RWPE1 (cell line): ENCODE measurements around the gene BRSK2.

ENCODE experiments used
- CTCF ChIA-PET: fragments of 350-600 bp; sonication (Branson Sonifier 250); formaldehyde crosslinking; extraction: SDS; loops from one replicate; lab custom pipeline; 2021; lab: Yijun Ruan, JAX
- POLR2A ChIA-PET: fragments of 400-600 bp; formaldehyde crosslinking; extraction: SDS; loops from one replicate; lab custom pipeline; 2020; ENCODE audit warnings: antibody characterized with exemption; ENCODE audit not compliant: low non-redundant PET; lab: Yijun Ruan, JAX
- DNase-seq: peaks from one replicate; pipeline ENCODE4 v3.0.0; 2012; ENCODE audit warnings: low spot score
- H3K27ac ChIP-seq: fragments of 450-650 bp; 2 replicates; pipeline ENCODE4 v1.5.1; 2017
- CTCF ChIP-seq: fragments of 450-650 bp; conservative IDR thresholded peaks from 2 replicates; pipeline ENCODE4 v1.5.1; 2017; ENCODE audit warnings: low read depth, mild to moderate bottlenecking

BRSK2 gene

GRCh38 chr11:1460986-1461825 is 71.5 kb downstream of the BRSK2 start:
- TF ChIP-seq CTCF = no peak
- ChIA-PET CTCF (interaction anchor here (0.7 kb wide), 1 partner anchor 163 kb away, joined by 3 read pairs; no protein-coding TSS in a partner anchor), POLR2A (no interaction called here)
- no peak overlapping the region for H3K27ac ChIP-seq
- DNase-seq = no peak

DNA sequence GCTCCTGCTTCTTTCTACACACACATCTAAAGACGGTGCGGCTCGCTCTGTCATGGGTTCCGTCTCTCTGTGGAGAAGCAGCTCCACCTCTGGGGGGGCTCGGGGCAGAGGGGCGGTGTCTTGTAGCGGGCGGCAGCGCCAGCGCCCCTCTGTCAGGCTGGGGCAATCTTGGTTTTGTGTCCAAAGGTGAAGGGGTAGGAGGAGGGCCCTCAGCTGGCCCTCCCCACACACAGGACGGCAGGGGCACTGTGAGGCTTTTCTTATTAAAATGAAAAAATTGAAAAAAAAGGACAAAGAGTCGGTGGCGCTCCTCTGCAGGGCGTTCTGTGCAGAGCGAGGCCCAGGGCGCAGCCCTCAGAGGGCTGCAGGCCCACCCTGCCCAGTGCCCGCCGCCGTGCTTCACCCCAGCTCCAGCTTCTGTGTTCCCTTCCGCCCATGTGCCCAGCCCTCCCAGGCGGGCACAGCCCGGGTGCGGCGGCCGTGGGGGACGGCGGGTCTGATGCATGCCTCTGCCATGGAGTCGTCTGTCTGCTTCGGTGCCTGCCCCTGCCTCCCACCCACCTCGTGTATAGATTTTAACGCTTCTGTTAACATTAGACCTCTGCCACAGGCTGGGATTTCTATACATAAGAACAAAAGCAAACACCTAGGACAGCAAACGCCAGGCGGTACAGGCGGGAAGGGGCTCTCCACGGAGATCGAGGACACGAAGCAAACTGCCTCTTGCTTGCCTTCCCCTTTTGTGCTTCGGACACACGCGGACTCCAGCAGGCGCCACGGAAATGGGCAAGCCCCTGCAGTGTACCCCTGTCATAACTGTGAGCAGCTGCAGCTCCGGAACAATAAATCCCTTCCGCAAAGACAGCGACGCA is 72.3 kb downstream of the BRSK2 start:
- no peak overlapping the region for H3K27ac ChIP-seq
- no peak for DNase-seq
- no peak for TF ChIP-seq CTCF
- CTCF ChIA-PET = interaction anchor here (0.7 kb wide), 1 partner anchor 198 kb away, joined by 4 read pairs; no protein-coding TSS in a partner anchor
- POLR2A ChIA-PET = no interaction called here

DNA sequence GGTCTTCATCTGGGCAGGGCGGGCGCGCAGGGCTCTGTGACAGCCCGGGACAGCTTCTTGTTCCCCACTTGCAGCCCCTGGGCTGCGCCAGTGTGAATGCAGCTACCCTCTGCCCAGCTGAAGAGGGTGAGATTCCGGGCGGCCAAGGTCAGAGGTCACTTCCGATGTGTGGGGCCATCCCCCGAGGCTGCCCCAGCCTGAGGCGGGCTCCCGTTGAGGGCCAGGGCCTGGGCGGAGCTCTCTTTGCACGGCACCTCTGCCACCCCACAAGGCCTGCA is 72.9 kb downstream of the BRSK2 start:
- DNase-seq = no peak
- no peak for TF ChIP-seq CTCF
- no peak overlapping the region for H3K27ac ChIP-seq
- ChIA-PET POLR2A (no interaction called here), CTCF (interaction anchor here (0.7 to 1.8 kb wide), 2 partner anchors 9 to 198 kb away, joined by 4 to 5 read pairs; no protein-coding TSS in a partner anchor)

GRCh38 chr11:1463056-1463455 is 73.3 kb downstream of the BRSK2 start:
- ChIA-PET CTCF (interaction anchor here (0.7 to 1.8 kb wide), 2 partner anchors 9 to 197 kb away, joined by 4 to 5 read pairs; no protein-coding TSS in a partner anchor), POLR2A (no interaction called here)
- no peak overlapping the region for H3K27ac ChIP-seq
- DNase-seq = no peak
- TF ChIP-seq CTCF = no peak

DNA sequence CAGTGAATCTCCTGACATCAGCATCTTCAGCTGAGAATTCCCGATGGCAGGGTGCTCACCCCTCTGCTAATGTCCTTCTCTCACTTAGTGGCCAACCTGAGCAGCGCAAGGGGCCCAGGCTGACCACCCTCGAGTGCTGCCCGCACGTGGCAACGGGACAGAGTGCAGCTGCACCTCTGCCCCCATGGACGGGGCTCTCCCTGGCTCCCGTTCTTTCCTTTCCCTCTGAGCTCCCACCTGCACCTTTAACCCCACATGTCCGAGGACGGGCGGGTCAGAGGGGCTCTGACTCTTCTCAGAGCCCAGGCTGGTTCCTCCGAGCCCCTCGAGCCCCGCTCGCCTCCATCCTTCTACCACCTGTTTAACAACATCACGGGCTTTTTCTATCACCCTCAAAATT is 77.0 kb downstream of the BRSK2 start:
- DNase-seq = no peak
- ChIA-PET CTCF (no interaction called here), POLR2A (no interaction called here)
- H3K27ac ChIP-seq = no peak overlapping the region
- TF ChIP-seq CTCF = no peak

DNA sequence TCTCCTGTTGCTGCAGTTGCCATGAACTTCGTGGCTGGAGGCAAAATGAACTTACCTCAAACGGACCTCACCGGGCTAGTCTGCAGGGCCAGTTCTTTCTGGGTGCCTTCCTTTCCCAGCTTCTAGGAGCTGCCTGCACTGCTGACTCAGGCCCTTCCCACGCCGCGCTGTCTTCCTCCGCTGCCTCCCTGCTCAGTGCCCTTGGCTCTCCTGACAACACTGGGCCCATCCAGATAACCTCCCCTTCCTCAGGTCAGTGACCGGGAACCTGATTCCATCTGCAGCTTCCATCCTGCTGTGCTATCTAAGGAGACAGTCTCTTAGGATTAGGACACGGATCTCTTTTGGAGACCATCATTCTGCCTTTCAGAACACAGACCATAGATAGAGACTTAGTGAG is 77.5 kb downstream of the BRSK2 start:
- TF ChIP-seq CTCF = no peak
- ChIA-PET POLR2A (no interaction called here), CTCF (no interaction called here)
- H3K27ac ChIP-seq = no peak overlapping the region
- no peak for DNase-seq
